Activated CD8-positive, alpha-beta memory T cell treated with anti-CD3 and anti-CD28 coated beads, Interleukin-2, amount 10 ng/mL, durations not matched to agents 7 days and 5 days (primary cell): ENCODE data around the gene TCF3. TPM values are rescaled to one million over a fixed set of nuclear protein-coding genes. Genes with fewer than 3 reads are reported as not detected.

Experiments used
- ATAC-seq: fragments of 150-1000 bp; cut with Tn5 transposase; one replicate; pipeline ENCODE4 v1.10.0; 2021; ENCODE audit warnings: moderate library complexity
- CTCF ChIA-PET: fragments of 350-600 bp; sonication (Branson Sonifier 250); formaldehyde crosslinking; loops from one replicate; lab custom pipeline; 2021; ENCODE audit warnings: antibody characterized with exemption; lab: Charles Lee
- DNase-seq: peaks from one replicate; pipeline ENCODE4 v3.0.0-alpha.2; 2020
- H3K27ac Mint-ChIP-seq: one replicate; pipeline ENCODE4 v1.8.0; 2021; ENCODE audit warnings: mild to moderate bottlenecking, mixed read lengths
- H3K27me3 Mint-ChIP-seq: one replicate; pipeline ENCODE4 v1.8.0; 2021; ENCODE audit warnings: mixed read lengths
- H3K36me3 Mint-ChIP-seq: one replicate; pipeline ENCODE4 v1.8.0; 2021; ENCODE audit warnings: mild to moderate bottlenecking, mixed read lengths
- H3K4me1 Mint-ChIP-seq: one replicate; pipeline ENCODE4 v1.8.0; 2021; ENCODE audit warnings: mixed read lengths
- H3K4me3 Mint-ChIP-seq: one replicate; pipeline ENCODE4 v1.8.0; 2021; ENCODE audit warnings: mild to moderate bottlenecking, moderate library complexity, mixed read lengths
- H3K9me3 Mint-ChIP-seq: one replicate; pipeline ENCODE4 v1.8.0; 2022; ENCODE audit warnings: low read depth, mixed read lengths
- total RNA-seq, 2 experiments: library from RNA; stranded (reverse); gene quantifications; one replicate each; pipeline ENCODE4 v1.2.3, GENCODE V29; 2021

Gene TCF3
- total RNA-seq, 2 experiments from 2014 or later, result 116 to 124 TPM

DNA sequence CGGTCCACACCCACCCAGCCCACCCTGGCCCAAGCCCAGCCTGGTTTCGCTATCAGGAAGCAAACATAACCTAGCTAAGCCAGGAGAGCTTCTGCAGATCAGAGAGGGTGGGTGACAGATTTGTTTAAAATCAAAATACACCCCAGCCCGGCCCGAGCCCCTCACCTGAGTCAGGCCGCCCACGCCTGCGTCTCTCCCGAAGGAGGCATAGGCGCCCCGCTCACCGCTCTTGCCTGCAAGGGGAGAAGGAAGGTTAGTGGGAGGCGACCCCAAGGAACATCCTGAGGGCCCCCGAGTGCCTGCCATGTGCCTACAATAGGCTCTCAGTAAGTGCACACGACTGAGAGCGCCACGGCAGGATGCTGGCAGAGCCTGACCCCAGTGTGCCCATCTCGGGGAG is 25.2 kb downstream of the TCF3 start:
- Mint-ChIP-seq H3K36me3 (no peaks in the 10 kb centered on the region), H3K4me3 (no peak overlapping the region), H3K27me3 (no peaks in the 10 kb centered on the region), H3K27ac (no peak overlapping the region), H3K9me3 (no peaks in the 10 kb centered on the region), H3K4me1 (no peaks in the 10 kb centered on the region)
- ATAC-seq, result no peak
- no peak for DNase-seq
- CTCF ChIA-PET, result no interaction called here

DNA sequence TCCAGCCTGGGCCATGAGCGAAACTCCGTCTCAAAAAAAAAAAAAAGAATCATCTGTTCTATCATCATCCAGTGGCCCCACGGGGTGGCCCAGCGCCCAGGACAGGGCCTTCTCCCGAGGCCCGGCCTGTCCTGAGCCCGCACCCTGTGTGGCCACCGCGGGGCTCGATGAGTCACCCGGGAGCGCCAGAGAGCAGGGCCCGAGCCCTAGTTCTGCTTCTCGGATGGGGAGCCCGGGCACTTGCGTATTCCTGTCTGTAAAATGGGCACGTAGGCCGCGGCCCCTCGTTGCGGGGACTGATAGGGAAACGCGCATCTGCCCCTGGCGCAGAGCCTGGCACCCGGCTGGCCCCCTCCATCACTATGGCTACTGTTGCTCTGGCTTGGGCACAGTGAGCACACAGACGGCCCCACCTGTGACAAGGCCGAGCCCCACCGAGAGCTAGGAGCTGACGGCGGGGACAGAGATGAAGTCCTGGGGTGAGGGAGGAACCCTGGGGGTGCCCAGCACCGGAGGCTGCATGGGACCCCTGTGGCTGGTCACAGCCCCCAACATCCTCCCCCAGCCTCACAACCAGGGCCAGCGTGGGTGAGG is 25.9 kb downstream of the TCF3 start:
- no peak for ATAC-seq
- Mint-ChIP-seq H3K27ac (no peak overlapping the region), H3K9me3 (no peaks in the 10 kb centered on the region), H3K36me3 (no peaks in the 10 kb centered on the region), H3K4me1 (no peaks in the 10 kb centered on the region), H3K27me3 (no peaks in the 10 kb centered on the region), H3K4me3 (no peak overlapping the region)
- no peak for DNase-seq
- CTCF ChIA-PET, result no interaction called here

DNA sequence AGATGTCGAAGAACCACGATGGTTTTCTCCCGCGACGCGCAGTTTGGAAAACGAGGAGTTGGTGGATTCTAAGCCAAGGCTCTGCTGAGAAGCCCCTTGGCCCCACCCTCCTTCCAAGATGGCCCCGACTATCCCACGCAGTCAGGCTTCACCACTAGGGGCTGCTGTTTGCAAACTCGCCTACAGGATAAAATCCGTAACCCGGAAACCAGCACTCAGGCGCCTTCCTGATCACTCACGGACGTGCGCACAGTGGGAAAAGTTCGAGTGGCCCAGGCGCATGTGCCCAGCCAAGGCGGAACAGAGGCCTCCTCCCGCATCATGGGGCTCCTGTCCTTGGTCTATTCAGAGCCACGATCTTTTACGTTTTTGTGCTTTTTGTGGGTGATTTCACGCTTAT is 28.0 kb downstream of the TCF3 start:
- H3K4me3 Mint-ChIP-seq, result no peak overlapping the region
- peak; percentile 71 for ATAC-seq
- peak; percentile 52 for DNase-seq
- H3K27me3 Mint-ChIP-seq, result no peaks in the 10 kb centered on the region
- no peaks in the 10 kb centered on the region for H3K4me1 Mint-ChIP-seq
- H3K27ac Mint-ChIP-seq, result no peak overlapping the region
- CTCF ChIA-PET, result interaction anchor here (0.9 kb wide), 1 partner anchor 48 kb away, joined by 4 read pairs; no protein-coding TSS in a partner anchor
- no peaks in the 10 kb centered on the region for H3K9me3 Mint-ChIP-seq
- H3K36me3 Mint-ChIP-seq, result no peaks in the 10 kb centered on the region

DNA sequence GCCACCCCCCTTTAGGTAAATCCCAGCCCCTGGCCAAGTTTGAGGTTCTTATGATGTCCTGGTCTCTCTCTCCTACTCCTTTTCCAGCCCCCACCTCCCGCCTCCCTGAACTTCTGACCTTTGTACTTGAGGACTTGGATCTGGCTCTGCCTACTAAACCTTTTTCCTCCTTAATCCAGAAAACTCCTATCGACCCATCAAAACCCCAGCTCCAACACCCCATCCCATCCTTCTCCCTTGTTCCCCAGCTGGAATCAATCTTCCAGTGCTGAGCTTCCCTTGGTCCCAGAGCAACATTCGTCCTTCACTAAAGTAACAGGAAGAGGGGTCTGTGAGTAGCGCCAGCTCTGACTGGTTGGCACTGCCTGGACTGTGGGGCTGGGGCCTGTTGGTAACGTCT is 29.9 kb downstream of the TCF3 start:
- H3K27ac Mint-ChIP-seq, result no peak overlapping the region
- no peaks in the 10 kb centered on the region for H3K9me3 Mint-ChIP-seq
- no peak overlapping the region for H3K4me3 Mint-ChIP-seq
- ATAC-seq (no peak), DNase-seq (no peak)
- no peaks in the 10 kb centered on the region for H3K27me3 Mint-ChIP-seq
- H3K36me3 Mint-ChIP-seq, result no peaks in the 10 kb centered on the region
- CTCF ChIA-PET, result interaction anchor here (1.2 kb wide), 1 partner anchor 76 kb away, joined by 5 read pairs; no protein-coding TSS in a partner anchor
- no peaks in the 10 kb centered on the region for H3K4me1 Mint-ChIP-seq

DNA sequence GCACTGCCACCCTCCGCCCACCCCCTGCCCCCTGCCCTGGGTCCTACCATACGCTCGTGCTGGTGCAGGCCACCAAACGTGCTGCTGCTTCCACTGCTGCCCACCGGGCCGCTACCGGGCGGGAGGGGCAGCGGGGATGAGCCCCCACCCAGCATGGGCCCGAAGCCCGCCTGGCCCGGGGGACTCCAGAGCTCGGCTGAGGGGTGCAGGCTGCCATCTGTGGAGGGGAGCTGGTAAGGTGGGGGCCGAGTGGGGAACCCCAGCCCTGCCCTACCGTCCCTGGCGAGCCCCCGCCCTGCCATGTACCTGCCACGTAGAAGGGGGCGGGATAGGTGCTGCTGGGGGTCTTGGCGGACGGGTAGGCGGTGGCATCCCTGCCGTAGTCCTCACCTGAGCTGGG is 30.4 kb downstream of the TCF3 start:
- DNase-seq (no peak), ATAC-seq (no peak)
- CTCF ChIA-PET, result interaction anchor here (1.2 kb wide), 1 partner anchor 76 kb away, joined by 5 read pairs; no protein-coding TSS in a partner anchor
- H3K27me3 Mint-ChIP-seq, result no peaks in the 10 kb centered on the region
- H3K9me3 Mint-ChIP-seq, result no peaks in the 10 kb centered on the region
- no peak overlapping the region for H3K27ac Mint-ChIP-seq
- H3K4me1 Mint-ChIP-seq, result peaks cover 2% of the 10 kb centered on the region
- H3K36me3 Mint-ChIP-seq, result no peaks in the 10 kb centered on the region
- H3K4me3 Mint-ChIP-seq, result no peak overlapping the region

DNA sequence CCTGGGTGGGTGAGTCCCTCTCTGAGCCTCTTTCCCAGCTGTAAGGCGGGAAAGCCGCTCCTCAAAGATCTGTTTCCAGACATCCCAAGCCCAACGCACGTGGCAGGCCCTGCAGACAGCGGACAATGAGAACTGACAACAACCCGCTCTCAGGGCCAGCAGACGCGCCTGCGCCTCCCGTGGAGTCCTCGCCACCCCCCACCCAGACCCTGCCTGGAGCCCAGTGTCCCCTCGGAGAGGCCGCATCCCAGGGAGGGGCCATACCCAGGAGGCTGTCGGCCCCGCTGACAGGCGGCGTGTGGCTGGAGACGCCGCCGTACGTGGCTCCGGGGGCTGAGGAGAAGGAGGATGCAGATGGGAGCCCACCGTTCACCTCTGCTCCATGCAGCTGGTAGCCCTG is 30.8 kb downstream of the TCF3 start:
- Mint-ChIP-seq H3K27ac (no peak overlapping the region), H3K36me3 (peaks cover 3% of the 10 kb centered on the region), H3K9me3 (no peaks in the 10 kb centered on the region), H3K4me1 (peaks cover 5% of the 10 kb centered on the region), H3K27me3 (no peaks in the 10 kb centered on the region), H3K4me3 (no peak overlapping the region)
- ATAC-seq, result no peak
- DNase-seq, result no peak
- CTCF ChIA-PET, result no interaction called here

DNA sequence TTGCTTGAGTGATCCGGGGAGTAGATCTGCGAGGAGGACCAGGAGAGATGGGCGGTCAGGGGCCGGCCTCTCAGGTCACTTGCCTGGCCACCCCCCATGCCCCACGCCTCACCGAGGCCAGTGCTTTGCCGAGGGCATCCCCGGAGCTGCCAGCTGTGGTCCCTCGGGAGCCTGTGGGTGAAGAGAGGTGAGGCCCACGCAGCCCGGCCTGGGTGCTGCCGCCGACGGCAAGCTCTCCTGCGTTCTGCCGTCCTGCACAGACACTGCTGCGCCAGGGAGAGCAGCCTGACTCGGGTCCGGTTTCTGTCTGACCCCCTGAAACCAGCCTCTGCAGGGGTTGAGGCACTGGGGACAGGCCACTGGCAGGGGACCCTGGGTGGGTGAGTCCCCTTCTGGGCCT is 31.4 kb downstream of the TCF3 start:
- Mint-ChIP-seq H3K27me3 (no peaks in the 10 kb centered on the region), H3K9me3 (no peaks in the 10 kb centered on the region), H3K27ac (no peak overlapping the region), H3K4me3 (no peak overlapping the region), H3K36me3 (peaks cover 6% of the 10 kb centered on the region), H3K4me1 (peaks cover 5% of the 10 kb centered on the region)
- DNase-seq, result no peak
- no peak for ATAC-seq
- CTCF ChIA-PET, result no interaction called here

DNA sequence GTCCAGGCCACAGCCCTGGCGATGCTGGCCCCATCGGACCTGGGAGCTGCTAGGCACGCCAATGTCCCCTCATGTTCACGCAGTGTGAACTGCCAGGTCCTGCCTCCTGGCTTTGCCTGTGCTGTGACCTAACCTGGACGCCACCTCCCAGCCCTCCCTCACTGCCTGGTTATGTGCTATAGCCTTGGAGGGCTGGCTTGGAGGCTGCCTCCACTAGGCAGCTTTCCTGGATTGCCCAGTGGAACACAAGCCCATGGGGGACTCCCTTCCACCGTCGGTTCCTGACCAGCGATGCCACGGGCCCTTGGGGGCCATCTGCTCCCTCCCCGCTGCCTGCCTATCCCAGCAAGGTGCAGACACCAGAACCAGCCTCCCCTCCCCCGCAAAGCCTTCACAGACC is 31.9 kb downstream of the TCF3 start:
- no peaks in the 10 kb centered on the region for H3K27me3 Mint-ChIP-seq
- no peak overlapping the region for H3K27ac Mint-ChIP-seq
- no peak for ATAC-seq
- no peak overlapping the region for H3K4me3 Mint-ChIP-seq
- peaks cover 5% of the 10 kb centered on the region for H3K4me1 Mint-ChIP-seq
- H3K9me3 Mint-ChIP-seq, result no peaks in the 10 kb centered on the region
- peaks cover 11% of the 10 kb centered on the region for H3K36me3 Mint-ChIP-seq
- no peak for DNase-seq
- CTCF ChIA-PET, result no interaction called here

DNA sequence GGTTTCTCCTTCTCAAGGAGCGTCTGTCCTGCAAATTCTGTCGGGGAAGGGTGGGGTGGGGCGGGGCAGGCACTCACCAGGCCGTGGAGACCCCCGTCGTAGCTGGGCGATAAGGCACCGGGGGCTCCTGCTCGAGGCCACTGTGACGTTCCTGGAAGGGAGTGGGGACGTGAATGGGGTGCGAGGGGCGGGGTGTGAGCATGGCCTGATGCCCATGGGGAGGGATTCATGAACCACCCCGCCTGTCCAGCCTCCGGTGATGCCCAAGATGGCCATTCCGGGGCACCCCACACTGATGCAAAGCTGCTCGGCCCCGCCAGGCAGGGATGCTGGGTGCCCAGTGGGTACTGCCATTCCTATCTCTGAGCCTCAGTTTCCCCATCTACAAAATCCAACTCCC is 32.7 kb downstream of the TCF3 start:
- Mint-ChIP-seq H3K36me3 (peaks cover 14% of the 10 kb centered on the region), H3K9me3 (no peaks in the 10 kb centered on the region), H3K4me3 (no peak overlapping the region), H3K4me1 (peaks cover 5% of the 10 kb centered on the region), H3K27me3 (no peaks in the 10 kb centered on the region), H3K27ac (no peak overlapping the region)
- DNase-seq (no peak), ATAC-seq (no peak)
- CTCF ChIA-PET, result interaction anchor here (0.8 kb wide), 1 partner anchor 29 kb away, joined by 4 read pairs; no protein-coding TSS in a partner anchor

DNA sequence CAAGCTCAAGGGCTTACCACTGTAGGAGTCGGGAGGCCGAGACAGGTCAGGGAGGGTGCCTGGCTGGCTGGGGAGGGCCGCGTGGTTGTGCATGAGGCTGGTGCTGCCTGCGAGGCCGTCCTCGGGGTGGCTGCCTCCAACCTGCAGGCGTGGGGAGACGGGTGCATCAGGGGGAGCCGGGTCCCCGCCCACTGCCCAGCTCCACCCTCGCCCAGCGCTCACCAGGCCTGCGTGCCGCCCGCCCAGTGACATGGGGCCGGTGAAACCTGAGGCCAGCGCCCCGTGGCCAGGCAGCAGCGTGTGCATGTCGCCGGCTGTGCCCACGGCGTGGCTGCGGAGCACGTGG is 33.3 kb downstream of the TCF3 start:
- no peak for ATAC-seq
- H3K27me3 Mint-ChIP-seq, result no peaks in the 10 kb centered on the region
- H3K36me3 Mint-ChIP-seq, result peaks cover 17% of the 10 kb centered on the region
- H3K27ac Mint-ChIP-seq, result no peak overlapping the region
- peaks cover 5% of the 10 kb centered on the region for H3K4me1 Mint-ChIP-seq
- no peak for DNase-seq
- H3K4me3 Mint-ChIP-seq, result no peak overlapping the region
- H3K9me3 Mint-ChIP-seq, result no peaks in the 10 kb centered on the region
- CTCF ChIA-PET, result interaction anchor here (0.9 kb wide), 1 partner anchor 53 kb away, joined by 3 read pairs; no protein-coding TSS in a partner anchor

DNA sequence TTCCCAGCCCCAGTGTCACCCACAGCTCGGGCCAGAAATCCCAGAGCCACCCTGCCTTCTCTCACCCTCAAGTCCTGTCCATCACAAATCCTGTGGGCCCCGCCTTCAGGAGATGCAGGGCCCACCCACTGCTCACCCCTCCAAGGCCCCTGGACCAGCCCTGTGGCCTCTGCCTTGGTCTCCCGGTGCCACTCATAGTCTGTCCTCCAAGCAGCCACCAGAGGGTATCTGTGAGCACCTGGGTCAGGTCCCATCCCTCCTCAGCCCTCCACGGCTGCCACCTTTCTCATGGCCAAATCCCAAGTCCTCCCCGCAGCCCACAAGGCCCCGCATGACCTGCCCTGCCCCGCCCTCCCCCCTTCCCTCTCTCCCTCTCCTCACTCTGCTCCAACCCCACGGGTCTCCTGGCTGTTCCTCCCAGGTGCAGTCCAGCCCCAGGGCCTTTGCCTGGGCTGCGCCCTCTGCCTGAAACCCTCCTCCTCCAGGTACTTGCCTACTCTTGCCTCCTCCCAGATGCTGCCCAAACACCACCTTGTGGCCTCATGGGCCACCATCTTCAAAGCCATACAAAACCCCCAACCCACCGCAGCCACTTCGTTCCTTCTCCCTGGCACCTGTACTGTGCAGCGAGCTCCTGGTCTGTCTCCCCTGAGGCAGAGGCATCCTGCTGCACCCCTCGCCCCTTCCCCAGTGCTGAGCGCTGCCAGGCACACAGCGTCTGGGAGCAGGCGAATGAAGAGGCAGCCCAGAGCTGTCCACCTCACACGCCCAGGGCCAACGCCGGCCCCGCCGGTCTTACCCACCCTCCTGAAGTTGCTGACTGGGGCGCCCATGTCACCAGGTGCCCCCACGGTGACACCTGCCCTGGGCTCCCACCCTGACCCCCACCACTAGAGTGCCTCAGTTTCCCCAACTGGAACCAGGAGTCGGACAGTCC is 34.0 kb downstream of the TCF3 start:
- H3K9me3 Mint-ChIP-seq, result no peaks in the 10 kb centered on the region
- CTCF ChIA-PET, result interaction anchor here (0.9 kb wide), 1 partner anchor 54 kb away, joined by 3 read pairs; no protein-coding TSS in a partner anchor
- no peaks in the 10 kb centered on the region for H3K27me3 Mint-ChIP-seq
- no peak overlapping the region for H3K27ac Mint-ChIP-seq
- DNase-seq (peak; percentile 51), ATAC-seq (peak; percentile 72)
- H3K4me3 Mint-ChIP-seq, result no peak overlapping the region
- peaks cover 5% of the 10 kb centered on the region for H3K4me1 Mint-ChIP-seq
- peaks cover 17% of the 10 kb centered on the region for H3K36me3 Mint-ChIP-seq

DNA sequence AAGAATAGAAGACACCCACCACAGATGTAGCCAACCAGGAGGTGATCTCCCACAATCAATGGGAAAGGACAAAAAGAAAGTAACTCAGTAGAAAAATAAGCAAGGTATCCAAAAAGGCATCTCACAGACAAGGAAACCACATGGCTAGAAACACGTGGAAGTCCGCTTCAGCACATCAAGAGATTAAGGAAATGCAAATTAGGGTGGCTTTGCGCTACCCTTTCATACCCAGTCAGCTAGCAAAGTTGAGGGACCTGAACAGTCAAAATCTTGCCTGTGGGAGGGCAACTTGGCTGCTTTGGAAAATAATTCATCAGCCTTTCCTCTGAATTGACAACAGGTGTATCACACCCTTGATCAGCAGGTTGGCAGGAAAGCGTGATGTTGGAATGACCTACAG is 35.5 kb downstream of the TCF3 start:
- no peak for ATAC-seq
- DNase-seq, result no peak
- H3K36me3 Mint-ChIP-seq, result peaks cover 26% of the 10 kb centered on the region
- peaks cover 5% of the 10 kb centered on the region for H3K4me1 Mint-ChIP-seq
- no peaks in the 10 kb centered on the region for H3K27me3 Mint-ChIP-seq
- H3K27ac Mint-ChIP-seq, result peak overlapping the region; percentile 48
- H3K9me3 Mint-ChIP-seq, result no peaks in the 10 kb centered on the region
- CTCF ChIA-PET, result interaction anchor here (1.0 to 2.4 kb wide), 3 partner anchors 33 to 70 kb away, joined by 3 to 6 read pairs (median 3); no protein-coding TSS in a partner anchor
- H3K4me3 Mint-ChIP-seq, result no peak overlapping the region

DNA sequence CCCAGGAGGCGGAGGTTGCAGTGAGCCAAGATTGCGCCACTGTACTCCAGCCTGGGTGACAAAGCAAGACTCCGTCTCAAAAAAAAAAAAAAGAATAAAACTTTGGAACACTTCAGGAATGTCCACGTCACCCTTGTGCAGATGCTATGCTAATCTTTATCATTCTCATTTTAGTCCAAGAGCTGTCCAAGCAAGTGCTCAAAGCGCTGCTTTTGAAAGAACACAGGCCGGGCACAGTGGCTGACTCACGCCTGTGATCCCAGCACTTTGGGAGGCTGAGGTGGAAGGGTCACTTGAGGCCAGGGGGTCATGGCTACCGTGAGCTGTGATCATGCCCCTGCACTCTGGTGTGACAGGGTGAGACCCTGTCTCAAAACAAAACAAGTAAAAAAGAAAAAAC is 36.0 kb downstream of the TCF3 start:
- ATAC-seq, result no peak

More for the DNA sequence above, 36.0 kb downstream of the TCF3 start:
- Mint-ChIP-seq H3K4me1 (peaks cover 5% of the 10 kb centered on the region), H3K27me3 (no peaks in the 10 kb centered on the region), H3K4me3 (no peak overlapping the region), H3K27ac (peak overlapping the region; percentile 48), H3K9me3 (no peaks in the 10 kb centered on the region), H3K36me3 (peaks cover 26% of the 10 kb centered on the region)
- DNase-seq, result no peak
- CTCF ChIA-PET, result interaction anchor here (1.0 to 2.4 kb wide), 3 partner anchors 33 to 70 kb away, joined by 3 to 6 read pairs (median 3); no protein-coding TSS in a partner anchor
